ENCODE data around the gene GPR87.

GPR87 gene

GRCh38 chr3:151315846-151316245, 774 bp downstream of the GPR87 start:
- DNase-seq = no peak

- no peak for DNase-seq
These were observed 1.5 kb downstream of the GPR87 start for GRCh38 chr3:151315136-151315535.

DNA sequence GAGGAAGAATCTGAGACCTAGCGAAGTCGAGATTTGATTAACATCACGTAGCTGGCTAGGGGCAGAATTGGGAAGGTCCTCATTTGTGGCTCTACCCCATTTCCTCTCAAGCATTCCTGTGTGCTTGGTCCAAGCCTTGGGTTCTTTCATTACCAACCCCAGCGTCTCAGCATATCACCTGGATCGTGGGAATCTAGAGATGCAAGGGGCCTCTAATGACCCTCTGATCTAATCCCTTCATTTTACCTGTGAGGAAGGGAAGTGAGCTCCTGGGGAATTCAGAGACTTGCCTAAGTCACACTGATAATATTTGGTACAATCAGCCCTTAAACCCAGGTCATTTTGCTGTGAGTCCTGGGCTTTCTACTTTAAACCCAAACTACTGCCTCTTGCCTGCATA, 2.0 kb downstream of the GPR87 start:
- DNase-seq = no peak

DNA sequence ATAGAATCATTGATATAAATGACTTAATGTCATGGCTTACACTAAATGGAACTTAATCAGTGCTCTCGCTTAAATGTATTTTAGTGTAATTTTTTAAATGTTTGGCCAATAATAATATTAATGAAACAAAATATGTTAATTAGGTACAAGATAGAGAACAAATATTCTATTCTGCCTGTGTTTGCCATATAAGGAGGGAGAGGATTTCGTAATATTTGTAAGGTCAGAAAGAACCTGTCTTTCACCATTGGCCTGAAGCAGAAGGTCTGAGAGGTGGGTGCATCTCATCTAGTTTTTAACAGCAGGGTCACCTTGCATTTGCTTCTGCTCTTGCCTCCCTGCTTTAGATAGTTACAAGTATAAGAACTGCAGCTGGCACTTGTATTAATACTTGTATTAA, 2.5 kb downstream of the GPR87 start:
- DNase-seq = no peak

GRCh38 chr3:151312972-151313371, 3.6 kb downstream of the GPR87 start:
- DNase-seq = no peak

DNA sequence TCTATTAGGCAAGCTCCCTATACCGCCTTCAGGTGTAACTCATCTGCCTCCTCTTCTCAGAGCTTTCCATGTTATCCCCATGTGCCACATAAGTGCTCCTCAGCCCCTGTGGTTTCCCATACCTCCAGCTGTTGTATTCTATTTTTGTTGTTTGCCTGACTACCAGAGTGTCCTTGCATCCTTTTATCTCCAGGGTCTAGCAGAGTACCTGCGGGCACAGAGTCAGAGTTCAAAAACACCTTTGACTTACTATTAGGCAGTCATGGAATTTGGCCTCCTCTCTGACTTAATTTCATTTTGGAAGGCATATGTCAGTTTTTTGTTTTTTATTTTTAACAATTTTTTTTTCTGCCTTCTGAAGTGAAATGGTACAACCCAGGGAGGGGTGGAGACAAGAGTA, 7.1 kb downstream of the GPR87 start:
- DNase-seq = no peak

DNA sequence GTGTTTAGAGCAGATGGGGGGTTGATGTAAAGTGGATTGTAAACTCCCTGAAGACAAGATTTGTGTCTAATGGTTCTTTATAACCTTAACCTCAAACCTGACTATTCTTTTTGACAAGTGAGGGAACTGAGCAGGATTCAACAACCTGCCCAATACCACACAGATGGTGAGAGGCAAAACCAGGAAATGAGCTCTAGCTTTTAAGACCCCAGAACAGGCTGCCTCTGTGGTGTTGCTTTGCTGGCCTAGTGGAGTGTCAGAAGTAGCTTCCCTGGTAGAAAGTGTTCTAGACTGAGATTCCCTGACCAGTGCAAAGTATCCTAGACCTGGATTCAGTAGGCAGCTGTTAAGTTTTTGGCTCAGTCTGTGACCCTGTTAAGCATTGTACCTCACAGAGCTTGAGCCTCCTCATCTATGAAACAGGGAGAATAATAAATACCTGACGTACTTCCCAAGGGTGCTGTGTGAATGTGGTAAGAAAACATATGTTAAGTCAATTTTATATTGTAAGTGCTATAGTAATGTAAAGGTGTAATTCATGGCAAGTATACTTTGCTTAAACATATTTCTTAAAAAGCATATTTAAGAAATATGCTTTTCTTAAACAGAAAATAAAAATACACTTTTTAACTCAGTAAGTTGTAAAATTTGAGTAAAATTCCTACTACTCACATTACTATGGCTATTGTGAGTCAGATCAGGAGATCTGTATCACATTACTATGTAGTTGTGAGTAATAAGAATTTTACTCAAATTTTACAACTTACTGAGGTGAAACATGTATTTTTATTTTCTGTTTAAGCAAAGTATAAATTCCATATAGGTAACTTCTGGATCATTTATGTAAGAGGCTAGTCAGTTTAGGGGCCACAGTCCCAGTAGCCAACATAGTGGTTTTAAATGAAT, 8.8 kb downstream of the GPR87 start:
- no peak for DNase-seq

- DNase-seq = no peak
These were observed 9.5 kb downstream of the GPR87 start for GRCh38 chr3:151307131-151307530.

DNA sequence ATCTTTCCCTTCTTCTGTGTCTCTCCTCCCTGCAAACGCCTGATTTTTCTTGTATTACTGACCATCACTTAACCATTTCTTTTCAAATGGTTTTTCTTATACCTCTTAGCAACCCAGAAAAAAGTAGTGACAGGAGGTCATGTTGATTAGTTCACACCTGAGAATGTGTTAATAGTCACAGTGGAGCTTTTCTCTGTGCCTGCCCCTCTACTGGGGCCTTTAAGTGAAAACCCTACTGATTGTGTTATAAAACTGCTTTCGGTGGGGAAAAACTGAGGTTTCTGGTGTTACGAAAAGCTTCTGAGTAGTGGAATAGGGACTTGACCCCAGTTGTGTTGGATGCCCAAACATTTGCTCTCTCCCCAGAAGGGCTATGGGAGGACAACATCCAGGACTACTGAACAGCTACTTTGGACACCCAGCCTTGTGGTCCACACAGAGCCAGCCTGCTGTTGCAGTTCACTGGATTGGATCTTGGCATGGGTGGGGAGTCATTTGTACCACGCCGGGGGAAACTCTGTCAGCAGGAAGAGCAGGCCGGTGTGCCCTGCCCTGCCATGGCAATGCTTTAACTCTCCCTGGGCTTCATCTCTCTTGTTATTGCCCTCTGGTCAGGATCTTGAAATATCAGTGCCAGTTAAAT, 10.3 kb downstream of the GPR87 start:
- DNase-seq = no peak

- DNase-seq = no peak
These were observed 10.9 kb downstream of the GPR87 start for GRCh38 chr3:151305775-151306151.

DNA sequence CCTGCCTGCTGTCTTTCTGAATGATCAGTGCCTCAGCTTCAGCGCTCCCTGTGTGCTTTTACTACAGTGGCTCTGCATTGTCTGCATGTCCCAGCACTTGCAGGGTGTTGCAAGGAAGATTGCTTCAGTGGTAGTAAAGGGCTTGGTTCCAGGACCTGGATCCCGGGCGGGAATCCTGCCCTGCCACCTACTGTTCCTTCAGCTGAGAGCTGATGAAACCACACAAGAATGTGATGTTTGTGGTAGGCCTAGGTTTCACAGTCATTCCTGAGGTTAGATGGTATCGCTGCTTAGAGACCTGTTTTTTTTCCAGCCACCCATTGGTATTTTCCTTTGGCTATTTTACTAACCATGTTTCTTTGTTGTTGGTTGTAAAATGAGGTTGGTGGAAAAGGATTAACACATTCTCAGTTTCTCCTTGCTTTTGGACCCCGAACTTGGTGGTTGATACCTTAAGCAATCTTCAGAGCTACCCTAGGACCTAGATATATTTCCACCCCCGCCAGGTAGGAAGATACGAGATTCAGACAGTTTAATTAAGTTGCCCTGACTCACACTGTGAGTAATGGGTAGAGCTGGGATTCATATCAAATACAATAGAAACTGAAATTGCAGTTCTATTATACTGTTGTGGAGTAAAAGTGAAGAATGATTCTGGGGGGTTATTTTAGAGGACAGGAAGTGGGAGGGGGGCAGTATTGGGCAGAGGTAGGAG, 11.4 kb downstream of the GPR87 start:
- no peak for DNase-seq

GRCh38 chr3:151303751-151304150, 12.9 kb downstream of the GPR87 start:
- peak; percentile 28 for DNase-seq

DNA sequence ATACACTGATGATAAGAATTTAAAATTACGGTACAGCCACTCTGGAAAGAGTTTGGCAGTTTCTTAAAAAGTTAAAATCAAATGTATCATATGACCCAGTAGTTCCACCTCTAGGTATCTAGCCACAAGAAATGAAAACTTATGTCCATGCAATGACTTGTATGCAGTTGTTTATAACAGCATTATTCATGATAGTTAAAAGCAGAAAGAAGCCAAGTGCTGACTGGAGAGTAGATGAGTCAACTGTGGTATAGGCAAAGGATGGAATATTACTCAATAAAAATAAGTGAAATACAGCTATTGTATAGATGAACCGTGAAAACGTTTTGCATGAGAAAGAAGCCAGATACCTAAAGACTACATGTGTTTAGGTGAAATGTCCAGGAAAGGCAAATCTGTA, 14.8 kb downstream of the GPR87 start:
- peak; percentile 38 for DNase-seq

DNA sequence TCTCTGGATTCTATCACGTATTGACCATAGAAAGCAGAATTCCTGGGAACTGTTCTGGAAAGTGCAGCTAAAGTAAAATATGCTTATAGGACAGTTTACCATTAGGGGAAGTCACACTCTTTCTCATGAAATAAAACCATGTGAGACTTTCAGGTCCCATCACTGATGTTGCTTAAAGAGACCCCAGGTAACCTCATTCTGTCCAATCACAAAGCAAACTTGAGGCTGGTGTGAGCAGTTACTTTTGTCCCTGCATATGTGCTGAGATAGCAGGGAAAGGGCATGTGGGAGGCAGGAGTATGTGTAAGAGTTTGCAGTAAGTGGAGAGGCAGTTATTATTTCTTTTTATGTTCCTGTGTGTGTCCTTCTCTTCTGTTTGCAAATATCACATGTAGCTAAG, 16.1 kb downstream of the GPR87 start:
- DNase-seq = no peak

GRCh38 chr3:151299006-151299405, 17.6 kb downstream of the GPR87 start:
- no peak for DNase-seq

DNA sequence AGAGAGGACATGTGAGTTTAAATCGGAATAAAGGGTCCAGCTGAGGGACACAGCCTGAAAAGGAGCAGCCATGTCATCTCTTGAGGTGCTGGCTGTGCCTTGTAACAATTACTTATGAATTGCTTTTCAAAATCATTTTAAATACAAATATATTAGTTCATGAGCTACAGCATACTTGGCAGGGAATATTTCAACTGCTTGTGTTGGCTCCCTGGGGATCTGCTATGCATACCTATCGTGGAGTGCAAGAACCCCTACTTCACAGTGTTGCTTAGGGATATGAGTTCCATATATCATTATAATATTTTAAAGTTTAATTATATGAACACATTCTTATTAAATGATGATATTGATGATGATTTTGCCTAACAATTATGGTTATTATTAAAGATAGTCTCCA, 19.2 kb downstream of the GPR87 start:
- DNase-seq = no peak

DNA sequence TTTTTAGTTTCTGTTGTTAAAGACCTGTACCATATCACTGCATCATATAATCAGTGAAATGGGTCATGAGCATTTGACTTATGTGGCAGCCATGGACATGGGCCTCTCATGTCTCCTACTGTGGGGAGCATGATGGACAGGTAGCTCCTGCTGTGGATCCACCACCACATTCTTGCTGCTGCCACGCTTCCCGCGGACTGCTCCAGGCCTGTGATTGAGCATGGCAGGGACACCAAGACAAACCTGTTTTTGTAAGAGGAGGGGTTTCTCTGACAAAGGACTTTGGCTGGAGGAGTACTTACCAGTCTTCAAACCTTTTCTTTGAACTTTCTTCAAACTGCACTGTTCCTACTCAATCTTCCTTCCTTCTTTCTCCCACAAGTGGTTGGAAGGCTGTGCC, 20.4 kb downstream of the GPR87 start:
- DNase-seq = no peak

DNA sequence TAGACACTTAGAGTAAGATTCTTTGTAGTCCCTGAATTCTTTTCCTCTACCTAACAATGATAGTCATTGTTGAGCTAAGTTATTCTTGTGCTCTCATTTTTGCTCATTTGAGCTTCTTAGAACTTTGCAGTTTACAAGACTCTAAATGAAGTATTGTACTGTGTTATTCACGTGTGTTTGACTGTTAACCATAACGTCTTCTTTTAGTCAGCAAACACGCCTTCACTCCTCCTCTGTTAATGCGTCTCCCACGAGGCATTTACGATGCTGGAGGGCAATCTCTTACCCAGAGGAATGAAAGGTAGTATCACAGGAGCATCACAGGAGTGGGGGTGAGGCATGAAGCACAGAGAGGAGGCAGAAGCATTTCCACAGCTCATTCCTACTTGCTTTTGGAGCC, 23.5 kb downstream of the GPR87 start:
- no peak for DNase-seq

- DNase-seq = peak; percentile 45
These were observed 25.9 kb downstream of the GPR87 start for GRCh38 chr3:151290673-151291072.

DNA sequence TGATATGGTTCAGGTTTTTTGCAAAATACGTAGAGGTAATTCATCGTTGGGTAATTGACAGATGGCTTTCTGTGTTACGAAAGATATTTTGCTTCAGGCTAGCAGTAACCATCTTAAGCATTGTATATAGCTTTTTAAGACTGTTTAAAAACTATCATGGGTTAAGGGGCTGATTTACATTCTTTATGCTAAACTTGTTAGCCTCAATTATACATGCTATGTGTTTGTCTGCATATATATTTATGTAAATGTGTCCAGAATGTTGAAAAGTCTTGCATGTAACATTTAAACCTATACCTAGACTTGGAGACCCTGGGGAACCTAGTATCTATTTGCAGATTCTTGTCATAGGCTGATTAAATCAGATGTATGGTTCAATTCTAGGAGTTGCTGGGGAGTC, 27.2 kb downstream of the GPR87 start:
- DNase-seq = no peak

DNA sequence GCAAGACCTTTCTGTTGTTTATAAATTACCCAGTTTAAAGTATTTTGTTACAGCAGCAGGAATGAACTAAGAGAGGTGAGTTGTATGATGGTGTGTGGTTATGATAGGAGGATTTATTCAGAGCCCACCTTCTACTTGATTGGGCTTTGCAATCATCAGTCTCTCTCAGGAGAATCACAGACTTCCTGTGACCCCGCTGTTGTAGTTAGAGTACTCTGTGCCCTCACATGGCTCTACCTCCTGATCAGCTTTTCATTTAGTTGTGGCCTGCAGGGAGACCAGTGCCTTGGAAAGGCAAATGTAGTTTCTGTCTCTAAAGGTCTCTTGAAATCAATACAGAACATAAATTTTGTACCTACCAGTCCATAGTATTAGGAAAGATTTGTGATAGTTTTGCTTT, 30.7 kb downstream of the GPR87 start:
- no peak for DNase-seq

DNA sequence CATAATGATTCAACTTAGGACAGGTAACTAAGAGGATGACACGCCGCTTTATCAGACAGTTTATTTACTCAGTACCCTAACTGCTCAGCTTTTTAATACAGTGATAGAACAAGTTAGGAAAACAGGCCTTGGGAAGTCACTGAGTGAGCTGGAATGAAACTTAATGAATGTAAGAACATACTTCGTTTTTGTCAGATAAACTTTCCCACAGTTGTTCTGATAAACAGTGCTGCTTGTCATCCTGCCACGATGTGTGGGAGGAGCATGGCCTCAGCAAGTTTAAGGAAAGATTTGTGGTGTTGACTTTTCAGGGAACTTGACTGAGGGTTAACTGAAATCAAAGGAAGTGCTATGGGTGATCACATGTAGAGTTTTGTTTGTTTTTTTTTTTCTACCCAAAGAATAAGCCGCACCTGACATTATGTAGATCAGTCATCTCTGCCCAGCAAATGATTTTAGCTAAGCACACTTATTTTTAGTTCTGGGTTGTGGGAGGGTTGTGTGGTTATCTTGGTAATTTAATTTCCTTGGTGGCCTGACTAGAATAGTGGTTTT, 32.6 kb downstream of the GPR87 start:
- peak; percentile 69 for DNase-seq

GRCh38 chr3:151283387-151283786, 33.2 kb downstream of the GPR87 start:
- no peak for DNase-seq

DNA sequence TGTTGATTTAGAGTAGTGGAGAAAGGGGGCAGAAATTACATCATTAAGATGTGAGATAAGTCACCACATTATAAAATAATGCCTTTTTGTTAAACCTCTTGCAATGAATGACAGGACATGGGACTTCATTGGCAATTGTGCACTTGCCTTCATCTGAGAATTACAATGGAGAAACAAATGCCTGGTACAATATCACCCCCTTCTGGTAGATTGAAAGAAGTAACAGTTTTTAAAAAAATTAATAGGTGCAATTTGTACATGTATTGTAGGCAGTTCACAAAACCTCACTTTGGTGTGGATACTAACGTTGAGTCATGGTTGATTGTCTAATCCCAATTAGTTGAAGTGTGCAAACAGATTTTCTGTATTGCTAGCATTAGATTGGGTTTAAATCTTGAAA, 33.7 kb downstream of the GPR87 start:
- DNase-seq = peak; percentile 55
